GM10248 (cell line): ENCODE data around the gene FNDC3B.

ENCODE experiments used
- CTCF ChIA-PET: fragments of 300-600 bp; sonication (Branson Sonifier 250); formaldehyde crosslinking; extraction: SDS; loops from one replicate; lab custom pipeline; 2021; ENCODE audit warnings: antibody characterized with exemption; lab: Yijun Ruan, JAX
- POLR2A ChIA-PET: fragments of 350-650 bp; sonication (Branson Sonifier 250); formaldehyde crosslinking; extraction: SDS; loops from one replicate; lab custom pipeline; 2020; ENCODE audit warnings: antibody characterized with exemption; lab: Yijun Ruan, JAX
- DNase-seq: peaks from one replicate; pipeline ENCODE4 v3.0.0; 2012; ENCODE audit errors: extremely low spot score
- TF ChIP-seq, protein P1 (sequence below): IDR thresholded peaks from 2 replicates; pipeline ENCODE4 v1.5.1; 2012; ENCODE audit warnings: mild to moderate bottlenecking, low read depth; ENCODE audit errors: extremely low read depth, missing control alignments, control extremely low read depth

FNDC3B gene

GRCh38 chr3:172127929-172128580, 88.7 kb downstream of the FNDC3B start:
- POLR2A ChIA-PET, result no interaction called here
- DNase-seq, result no peak
- CTCF ChIA-PET, result interaction anchor here (0.7 to 2.6 kb wide), 10 partner anchors 9 to 85 kb away, joined by 3 to 9 read pairs (median 3); no protein-coding TSS in a partner anchor
- TF ChIP-seq, protein P1, sequence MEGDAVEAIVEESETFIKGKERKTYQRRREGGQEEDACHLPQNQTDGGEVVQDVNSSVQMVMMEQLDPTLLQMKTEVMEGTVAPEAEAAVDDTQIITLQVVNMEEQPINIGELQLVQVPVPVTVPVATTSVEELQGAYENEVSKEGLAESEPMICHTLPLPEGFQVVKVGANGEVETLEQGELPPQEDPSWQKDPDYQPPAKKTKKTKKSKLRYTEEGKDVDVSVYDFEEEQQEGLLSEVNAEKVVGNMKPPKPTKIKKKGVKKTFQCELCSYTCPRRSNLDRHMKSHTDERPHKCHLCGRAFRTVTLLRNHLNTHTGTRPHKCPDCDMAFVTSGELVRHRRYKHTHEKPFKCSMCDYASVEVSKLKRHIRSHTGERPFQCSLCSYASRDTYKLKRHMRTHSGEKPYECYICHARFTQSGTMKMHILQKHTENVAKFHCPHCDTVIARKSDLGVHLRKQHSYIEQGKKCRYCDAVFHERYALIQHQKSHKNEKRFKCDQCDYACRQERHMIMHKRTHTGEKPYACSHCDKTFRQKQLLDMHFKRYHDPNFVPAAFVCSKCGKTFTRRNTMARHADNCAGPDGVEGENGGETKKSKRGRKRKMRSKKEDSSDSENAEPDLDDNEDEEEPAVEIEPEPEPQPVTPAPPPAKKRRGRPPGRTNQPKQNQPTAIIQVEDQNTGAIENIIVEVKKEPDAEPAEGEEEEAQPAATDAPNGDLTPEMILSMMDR, result no peak

DNA sequence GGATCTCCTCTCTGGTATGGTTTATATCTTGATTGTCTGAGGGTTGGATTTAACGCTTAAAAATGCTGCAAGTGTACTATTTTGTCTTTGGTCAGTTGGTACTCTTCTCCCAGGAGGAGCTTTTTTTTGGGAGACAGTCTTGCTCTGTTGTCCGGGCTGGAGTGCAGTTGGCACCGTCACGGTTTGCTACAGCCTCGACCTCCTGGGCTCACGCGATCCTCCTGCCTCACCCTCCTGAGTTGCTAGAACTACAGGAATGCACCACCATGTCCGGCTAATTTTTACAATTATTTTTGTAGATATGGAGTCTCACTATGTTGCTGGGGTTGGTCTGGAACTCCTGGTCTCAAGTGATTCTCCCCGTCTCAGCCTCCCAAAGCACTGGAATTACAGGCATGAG, 89.5 kb downstream of the FNDC3B start:
- TF ChIP-seq, protein P1, result no peak
- ChIA-PET POLR2A (no interaction called here), CTCF (interaction anchor here (0.7 to 2.6 kb wide), 6 partner anchors 8 to 42 kb away, joined by 3 to 9 read pairs (median 4); no protein-coding TSS in a partner anchor)
- no peak for DNase-seq

GRCh38 chr3:172129498-172129849, 90.1 kb downstream of the FNDC3B start:
- ChIA-PET POLR2A (no interaction called here), CTCF (interaction anchor here (0.9 to 1.5 kb wide), 3 partner anchors 10 to 41 kb away, joined by 3 to 5 read pairs (median 3); no protein-coding TSS in a partner anchor)
- TF ChIP-seq, protein P1, result no peak
- DNase-seq, result no peak

GRCh38 chr3:172129850-172130716, 90.7 kb downstream of the FNDC3B start:
- CTCF ChIA-PET, result interaction anchor here (0.9 to 2.3 kb wide), 3 partner anchors 9 to 41 kb away, joined by 3 to 13 read pairs (median 3); no protein-coding TSS in a partner anchor
- DNase-seq, result no peak

GRCh38 chr3:172130717-172131050, 91.3 kb downstream of the FNDC3B start:
- DNase-seq, result no peak
- ChIA-PET POLR2A (no interaction called here), CTCF (interaction anchor here (1.0 to 2.3 kb wide), 3 partner anchors 14 to 38 kb away, joined by 3 to 13 read pairs (median 5); no protein-coding TSS in a partner anchor)
- TF ChIP-seq, protein P1, result no peak

More at GRCh38 chr3:172129850-172130716, 90.7 kb downstream of the FNDC3B start:
- TF ChIP-seq, protein P1, result no peak
- POLR2A ChIA-PET, result no interaction called here

DNA sequence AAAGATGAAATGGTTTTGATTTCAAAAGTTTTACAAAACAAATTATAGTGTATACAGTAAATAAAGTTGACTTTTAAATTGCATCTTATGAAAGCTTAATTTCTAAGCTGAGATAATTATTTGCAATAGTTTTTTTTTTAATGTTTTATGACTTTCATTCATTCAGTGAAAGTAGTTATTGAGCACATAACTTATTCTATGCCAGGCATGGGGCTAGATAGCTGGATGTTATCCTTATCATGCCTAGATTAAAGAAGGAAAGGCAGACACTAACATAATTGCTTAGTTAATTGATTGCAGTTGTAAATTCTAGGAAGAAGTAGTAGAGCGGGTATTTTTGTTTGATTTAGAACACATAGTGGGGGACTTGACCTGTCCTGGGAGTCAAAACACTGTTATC, 92.4 kb downstream of the FNDC3B start:
- POLR2A ChIA-PET, result no interaction called here
- TF ChIP-seq, protein P1, result no peak
- CTCF ChIA-PET, result interaction anchor here (0.9 to 2.3 kb wide), 4 partner anchors 15 to 39 kb away, joined by 3 to 13 read pairs (median 4); no protein-coding TSS in a partner anchor
- no peak for DNase-seq
